HepG2 (cell line): ENCODE measurements around the gene TNNI2.

Experiments
- ELF4 ChIP-seq: sonication (generic); formaldehyde crosslinking; IDR thresholded peaks from 2 replicates; pipeline ENCODE4 v1.5.0; 2020; ENCODE audit warnings: missing genetic modification reagents, mild to moderate bottlenecking, moderate library complexity, borderline replicate concordance
- EZH2 ChIP-seq: conservative IDR thresholded peaks from 2 replicates; pipeline ENCODE4 v1.6.1; 2012; ENCODE audit warnings: mild to moderate bottlenecking, low read depth, low read length, moderate library complexity
- MXD1 ChIP-seq: sonication (generic); formaldehyde crosslinking; IDR thresholded peaks from 2 replicates; pipeline ENCODE4 v1.4.0; 2020; ENCODE audit warnings: mild to moderate bottlenecking, missing genetic modification reagents
- SNAPC4 ChIP-seq: sonication (generic); formaldehyde crosslinking; IDR thresholded peaks from 2 replicates; pipeline ENCODE4 v1.4.0; 2020; ENCODE audit warnings: mild to moderate bottlenecking, missing genetic modification reagents
- TCF7 ChIP-seq: sonication (generic); IDR thresholded peaks from 2 replicates; pipeline ENCODE4 v1.6.1; 2016; ENCODE audit warnings: antibody characterized with exemption, low read depth
- ZBTB14 ChIP-seq: sonication (generic); formaldehyde crosslinking; IDR thresholded peaks from 2 replicates; pipeline ENCODE4 v1.4.0; 2020; ENCODE audit warnings: missing genetic modification reagents
- ZMYM4 ChIP-seq: sonication (generic); formaldehyde crosslinking; IDR thresholded peaks from 2 replicates; pipeline ENCODE4 v1.8.1; 2023; ENCODE audit warnings: mild to moderate bottlenecking, missing genetic modification reagents
- TF ChIP-seq, protein P1 (sequence below): sonication (generic); formaldehyde crosslinking; IDR thresholded peaks from 2 replicates; pipeline ENCODE4 v1.4.0; 2020; ENCODE audit warnings: missing genetic modification reagents
- TF ChIP-seq, protein P2 (sequence below): sonication (generic); formaldehyde crosslinking; IDR thresholded peaks from 2 replicates; pipeline ENCODE4 v1.5.0; 2020; ENCODE audit warnings: mild to moderate bottlenecking, missing genetic modification reagents, moderate library complexity

GRCh38 chr11:1838426-1839144 lies at the start of gene TNNI2:
- TF ChIP-seq MXD1 (CRISPR knock-in tag) (no peak), ELF4 (CRISPR knock-in tag) (no peak), ZMYM4 (CRISPR knock-in tag) (no peak), EZH2 (no peak), ZBTB14 (CRISPR knock-in tag) (no peak), TCF7 (no peak), SNAPC4 (no peak)
- TF ChIP-seq, protein P1, sequence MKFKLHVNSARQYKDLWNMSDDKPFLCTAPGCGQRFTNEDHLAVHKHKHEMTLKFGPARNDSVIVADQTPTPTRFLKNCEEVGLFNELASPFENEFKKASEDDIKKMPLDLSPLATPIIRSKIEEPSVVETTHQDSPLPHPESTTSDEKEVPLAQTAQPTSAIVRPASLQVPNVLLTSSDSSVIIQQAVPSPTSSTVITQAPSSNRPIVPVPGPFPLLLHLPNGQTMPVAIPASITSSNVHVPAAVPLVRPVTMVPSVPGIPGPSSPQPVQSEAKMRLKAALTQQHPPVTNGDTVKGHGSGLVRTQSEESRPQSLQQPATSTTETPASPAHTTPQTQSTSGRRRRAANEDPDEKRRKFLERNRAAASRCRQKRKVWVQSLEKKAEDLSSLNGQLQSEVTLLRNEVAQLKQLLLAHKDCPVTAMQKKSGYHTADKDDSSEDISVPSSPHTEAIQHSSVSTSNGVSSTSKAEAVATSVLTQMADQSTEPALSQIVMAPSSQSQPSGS: no peak
- TF ChIP-seq, protein P2, sequence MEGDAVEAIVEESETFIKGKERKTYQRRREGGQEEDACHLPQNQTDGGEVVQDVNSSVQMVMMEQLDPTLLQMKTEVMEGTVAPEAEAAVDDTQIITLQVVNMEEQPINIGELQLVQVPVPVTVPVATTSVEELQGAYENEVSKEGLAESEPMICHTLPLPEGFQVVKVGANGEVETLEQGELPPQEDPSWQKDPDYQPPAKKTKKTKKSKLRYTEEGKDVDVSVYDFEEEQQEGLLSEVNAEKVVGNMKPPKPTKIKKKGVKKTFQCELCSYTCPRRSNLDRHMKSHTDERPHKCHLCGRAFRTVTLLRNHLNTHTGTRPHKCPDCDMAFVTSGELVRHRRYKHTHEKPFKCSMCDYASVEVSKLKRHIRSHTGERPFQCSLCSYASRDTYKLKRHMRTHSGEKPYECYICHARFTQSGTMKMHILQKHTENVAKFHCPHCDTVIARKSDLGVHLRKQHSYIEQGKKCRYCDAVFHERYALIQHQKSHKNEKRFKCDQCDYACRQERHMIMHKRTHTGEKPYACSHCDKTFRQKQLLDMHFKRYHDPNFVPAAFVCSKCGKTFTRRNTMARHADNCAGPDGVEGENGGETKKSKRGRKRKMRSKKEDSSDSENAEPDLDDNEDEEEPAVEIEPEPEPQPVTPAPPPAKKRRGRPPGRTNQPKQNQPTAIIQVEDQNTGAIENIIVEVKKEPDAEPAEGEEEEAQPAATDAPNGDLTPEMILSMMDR (CRISPR knock-in tag): no peak
